Activated CD4-positive, alpha-beta T cell treated with anti-CD3 and anti-CD28 coated beads, Interleukin-2, amount 10 ng/mL, durations not matched to agents 24 days and 14 days (primary cell): ENCODE results near the gene HSPBP1. TPM values are rescaled to one million over a fixed set of nuclear protein-coding genes. Genes with fewer than 3 reads are reported as not detected.

ENCODE experiments used
- DNase-seq: peaks from one replicate; pipeline ENCODE4 v3.0.0; 2022
- H3K27ac Mint-ChIP-seq: one replicate; pipeline ENCODE4 v1.8.0; 2022; ENCODE audit warnings: mild to moderate bottlenecking, mixed read lengths
- H3K27me3 Mint-ChIP-seq: one replicate; pipeline ENCODE4 v1.8.0; 2022; ENCODE audit warnings: mixed read lengths
- H3K36me3 Mint-ChIP-seq: one replicate; pipeline ENCODE4 v1.8.0; 2022; ENCODE audit warnings: low read depth, mild to moderate bottlenecking, mixed read lengths
- H3K4me1 Mint-ChIP-seq: one replicate; pipeline ENCODE4 v1.8.0; 2021; ENCODE audit warnings: mixed read lengths
- H3K4me3 Mint-ChIP-seq: one replicate; pipeline ENCODE4 v1.8.0; 2022; ENCODE audit warnings: mild to moderate bottlenecking, moderate library complexity, mixed read lengths
- H3K9me3 Mint-ChIP-seq: one replicate; pipeline ENCODE4 v1.8.0; 2021; ENCODE audit warnings: mixed read lengths
- intact Hi-C: fragments of 100-400 bp; cut with micrococcal nuclease; formaldehyde crosslinking; loops from one replicate; pipeline ENCODE4 v1.15.1; 2023
- total RNA-seq: library from RNA; stranded (reverse); gene quantifications from 2 replicates; pipeline ENCODE4 v1.2.3, GENCODE V29; 2022

Gene HSPBP1
- total RNA-seq, 1 donor from 2014 or later = 63.9 TPM

GRCh38 chr19:55311797-55312196 is 31.9 kb upstream of the HSPBP1 start:
- Mint-ChIP-seq H3K9me3 (no peaks in the 10 kb centered on the region), H3K27me3 (no peaks in the 10 kb centered on the region), H3K4me1 (peaks cover 2% of the 10 kb centered on the region), H3K36me3 (no peaks in the 10 kb centered on the region), H3K27ac (no peak overlapping the region), H3K4me3 (no peak overlapping the region)
- no peak for DNase-seq
- intact Hi-C loops = no loop called here

DNA sequence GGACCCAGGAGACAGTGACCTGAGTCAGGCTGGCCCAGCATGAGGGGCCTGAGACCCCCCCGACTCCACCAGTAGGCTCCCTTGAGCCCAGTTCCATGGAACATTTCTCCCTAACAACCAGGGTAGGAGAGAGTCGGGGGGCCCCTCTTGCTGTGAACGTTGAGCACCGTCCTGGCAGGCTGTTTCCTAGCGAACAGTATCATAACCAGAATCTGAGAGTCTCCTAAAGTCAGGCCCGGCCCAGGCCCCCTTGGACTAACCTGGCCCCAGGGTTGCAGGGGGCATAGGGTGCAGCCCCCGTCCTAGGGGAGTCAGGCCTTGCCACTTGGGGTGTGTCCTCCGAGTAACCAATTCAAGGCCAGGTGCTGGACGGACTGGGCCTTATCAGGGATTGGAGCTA is 31.5 kb upstream of the HSPBP1 start:
- H3K27ac Mint-ChIP-seq = no peak overlapping the region
- intact Hi-C loops = no loop called here
- DNase-seq = no peak
- H3K27me3 Mint-ChIP-seq = no peaks in the 10 kb centered on the region
- no peaks in the 10 kb centered on the region for H3K9me3 Mint-ChIP-seq
- H3K4me3 Mint-ChIP-seq = no peak overlapping the region
- H3K4me1 Mint-ChIP-seq = peaks cover 2% of the 10 kb centered on the region
- no peaks in the 10 kb centered on the region for H3K36me3 Mint-ChIP-seq

GRCh38 chr19:55310498-55310897 is 30.6 kb upstream of the HSPBP1 start:
- no peaks in the 10 kb centered on the region for H3K27me3 Mint-ChIP-seq
- H3K4me1 Mint-ChIP-seq = peaks cover 6% of the 10 kb centered on the region
- intact Hi-C loops = no loop called here
- no peaks in the 10 kb centered on the region for H3K9me3 Mint-ChIP-seq
- H3K36me3 Mint-ChIP-seq = peaks cover 1% of the 10 kb centered on the region
- H3K4me3 Mint-ChIP-seq = no peak overlapping the region
- no peak for DNase-seq
- no peak overlapping the region for H3K27ac Mint-ChIP-seq

DNA sequence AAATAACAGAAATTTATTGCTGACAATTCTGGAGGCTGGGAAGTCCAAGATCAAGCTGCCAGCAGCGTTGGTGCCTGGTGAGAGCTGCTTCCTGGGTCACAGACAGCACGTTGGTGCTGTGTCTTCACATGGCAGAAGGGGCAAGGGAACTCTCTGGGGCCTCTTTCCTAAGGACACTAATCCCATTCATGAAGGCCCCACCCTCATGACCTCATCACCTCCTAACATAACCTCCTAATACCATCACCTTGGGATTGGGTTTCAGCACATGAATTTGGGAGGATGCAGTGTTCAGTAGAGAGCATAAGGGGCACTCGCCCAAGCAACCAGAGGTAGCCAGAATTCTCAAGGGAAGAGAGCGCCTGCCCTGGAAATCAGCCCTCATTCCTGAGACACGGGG is 29.5 kb upstream of the HSPBP1 start:
- peaks cover 7% of the 10 kb centered on the region for H3K4me1 Mint-ChIP-seq
- DNase-seq = no peak
- no peaks in the 10 kb centered on the region for H3K27me3 Mint-ChIP-seq
- H3K36me3 Mint-ChIP-seq = peaks cover 4% of the 10 kb centered on the region
- no peak overlapping the region for H3K27ac Mint-ChIP-seq
- intact Hi-C loops = no loop called here
- H3K9me3 Mint-ChIP-seq = no peaks in the 10 kb centered on the region
- H3K4me3 Mint-ChIP-seq = no peak overlapping the region

DNA sequence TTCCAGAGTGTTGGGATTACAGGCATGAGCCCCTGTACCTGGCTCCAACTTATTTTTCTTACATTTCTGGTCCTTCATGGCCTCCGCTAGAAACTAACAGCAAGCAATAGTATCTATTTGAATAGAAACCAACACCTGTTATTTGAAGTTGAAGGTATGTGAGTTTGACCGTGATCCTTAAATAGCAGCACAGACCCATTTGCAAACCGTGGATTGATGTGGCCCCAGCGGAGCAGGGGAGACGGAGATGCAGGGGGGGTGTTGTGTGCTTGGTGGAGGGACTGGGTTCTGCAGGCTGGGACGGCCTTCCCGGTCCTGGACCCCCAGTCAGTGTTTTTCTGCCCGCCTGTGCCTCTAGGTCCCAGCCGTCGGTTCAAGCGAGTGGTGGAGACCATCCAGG is 28.4 kb upstream of the HSPBP1 start:
- intact Hi-C loops = no loop called here
- Mint-ChIP-seq H3K9me3 (no peaks in the 10 kb centered on the region), H3K27ac (no peak overlapping the region), H3K4me1 (peaks cover 7% of the 10 kb centered on the region), H3K36me3 (peaks cover 4% of the 10 kb centered on the region), H3K4me3 (no peak overlapping the region), H3K27me3 (no peaks in the 10 kb centered on the region)
- no peak for DNase-seq

GRCh38 chr19:55306712-55307111 is 26.8 kb upstream of the HSPBP1 start:
- intact Hi-C loops = no loop called here
- no peaks in the 10 kb centered on the region for H3K9me3 Mint-ChIP-seq
- no peak overlapping the region for H3K4me3 Mint-ChIP-seq
- no peak overlapping the region for H3K27ac Mint-ChIP-seq
- peaks cover 4% of the 10 kb centered on the region for H3K36me3 Mint-ChIP-seq
- peaks cover 12% of the 10 kb centered on the region for H3K4me1 Mint-ChIP-seq
- no peaks in the 10 kb centered on the region for H3K27me3 Mint-ChIP-seq
- no peak for DNase-seq

DNA sequence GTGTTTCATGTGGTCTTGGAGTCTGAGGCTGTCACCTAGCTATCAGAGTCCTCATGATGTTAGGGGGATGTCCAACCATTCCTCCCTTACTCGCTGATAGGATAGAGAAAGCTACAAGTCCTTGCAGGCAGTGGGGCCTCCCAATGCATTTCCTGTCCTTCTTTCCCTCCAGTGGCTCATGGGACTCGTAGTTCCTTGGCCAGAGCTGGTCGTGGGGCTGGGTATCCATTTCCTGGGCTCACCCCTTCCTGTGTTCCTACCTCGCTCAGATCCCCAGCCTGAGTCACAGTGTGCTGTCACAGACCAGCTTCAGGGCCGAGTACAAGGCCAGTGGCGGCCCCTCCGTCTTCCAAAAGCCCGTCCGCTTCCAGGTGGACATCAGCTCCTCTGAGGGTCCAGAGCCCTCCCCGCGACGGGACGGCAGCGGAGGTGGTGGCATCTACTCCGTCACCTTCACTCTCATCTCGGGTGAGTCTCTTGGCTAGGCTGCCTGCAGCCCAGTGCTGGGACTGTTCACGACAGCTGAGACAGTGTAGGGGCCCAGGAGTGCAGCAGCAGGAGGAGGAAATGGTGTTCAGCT is 26.2 kb upstream of the HSPBP1 start:
- no peaks in the 10 kb centered on the region for H3K9me3 Mint-ChIP-seq
- H3K4me3 Mint-ChIP-seq = no peak overlapping the region
- intact Hi-C loops = no loop called here
- peaks cover 16% of the 10 kb centered on the region for H3K4me1 Mint-ChIP-seq
- no peaks in the 10 kb centered on the region for H3K27me3 Mint-ChIP-seq
- H3K27ac Mint-ChIP-seq = no peak overlapping the region
- H3K36me3 Mint-ChIP-seq = peaks cover 4% of the 10 kb centered on the region
- no peak for DNase-seq

GRCh38 chr19:55305491-55305890 is 25.6 kb upstream of the HSPBP1 start:
- DNase-seq = peak; percentile 86
- H3K4me3 Mint-ChIP-seq = no peak overlapping the region
- H3K9me3 Mint-ChIP-seq = no peaks in the 10 kb centered on the region
- H3K4me1 Mint-ChIP-seq = peaks cover 16% of the 10 kb centered on the region
- peak overlapping the region; percentile 8 for H3K27ac Mint-ChIP-seq
- intact Hi-C loops = no loop called here
- peaks cover 4% of the 10 kb centered on the region for H3K36me3 Mint-ChIP-seq
- H3K27me3 Mint-ChIP-seq = no peaks in the 10 kb centered on the region

DNA sequence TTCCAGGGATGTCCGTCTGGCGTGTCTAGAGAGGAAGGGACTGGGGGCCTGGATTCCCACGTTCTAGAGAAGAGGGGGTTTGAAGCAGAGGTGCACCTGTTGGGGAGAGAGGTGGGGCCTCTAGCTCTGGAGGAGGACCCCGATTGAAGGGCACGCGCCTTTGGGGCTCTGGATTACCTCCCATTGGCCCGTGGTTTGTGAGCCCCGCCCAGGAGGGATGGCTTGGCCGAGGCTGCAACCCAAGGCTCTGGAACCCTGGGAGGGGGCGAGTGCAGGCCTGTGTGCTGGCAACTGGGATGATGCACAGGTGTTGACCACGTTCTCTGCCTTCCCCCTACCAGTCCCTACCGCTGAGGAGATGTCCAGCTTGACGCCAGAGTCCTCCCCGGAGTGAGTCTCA is 25.1 kb upstream of the HSPBP1 start:
- Mint-ChIP-seq H3K4me3 (no peak overlapping the region), H3K4me1 (peaks cover 16% of the 10 kb centered on the region), H3K27me3 (no peaks in the 10 kb centered on the region), H3K27ac (no peak overlapping the region), H3K9me3 (no peaks in the 10 kb centered on the region), H3K36me3 (peaks cover 4% of the 10 kb centered on the region)
- intact Hi-C loops = loop anchor here (5.0 kb wide), 2 partner anchors 102 to 197 kb away; partner anchors contain the start of gene UBE2S
- no peak for DNase-seq

- H3K9me3 Mint-ChIP-seq = no peaks in the 10 kb centered on the region
- H3K4me1 Mint-ChIP-seq = peaks cover 16% of the 10 kb centered on the region
- peaks cover 4% of the 10 kb centered on the region for H3K36me3 Mint-ChIP-seq
- no peaks in the 10 kb centered on the region for H3K27me3 Mint-ChIP-seq
- no peak overlapping the region for H3K4me3 Mint-ChIP-seq
- no peak overlapping the region for H3K27ac Mint-ChIP-seq
- peak; percentile 75 for DNase-seq
- intact Hi-C loops = loop anchor here (5.0 kb wide), 2 partner anchors 103 to 198 kb away; partner anchors contain the start of gene UBE2S
These were observed 24.5 kb upstream of the HSPBP1 start for GRCh38 chr19:55304279-55304978.

- Mint-ChIP-seq H3K27me3 (no peaks in the 10 kb centered on the region), H3K4me3 (no peak overlapping the region), H3K4me1 (peaks cover 16% of the 10 kb centered on the region), H3K9me3 (no peaks in the 10 kb centered on the region), H3K27ac (no peak overlapping the region), H3K36me3 (peaks cover 4% of the 10 kb centered on the region)
- intact Hi-C loops = loop anchor here (2.0 to 5.0 kb wide), 3 partner anchors 81 to 199 kb away; partner anchors contain the start of genes RPL28, TMEM238 and UBE2S
- no peak for DNase-seq
These were observed 23.6 kb upstream of the HSPBP1 start for GRCh38 chr19:55303477-55303876.

DNA sequence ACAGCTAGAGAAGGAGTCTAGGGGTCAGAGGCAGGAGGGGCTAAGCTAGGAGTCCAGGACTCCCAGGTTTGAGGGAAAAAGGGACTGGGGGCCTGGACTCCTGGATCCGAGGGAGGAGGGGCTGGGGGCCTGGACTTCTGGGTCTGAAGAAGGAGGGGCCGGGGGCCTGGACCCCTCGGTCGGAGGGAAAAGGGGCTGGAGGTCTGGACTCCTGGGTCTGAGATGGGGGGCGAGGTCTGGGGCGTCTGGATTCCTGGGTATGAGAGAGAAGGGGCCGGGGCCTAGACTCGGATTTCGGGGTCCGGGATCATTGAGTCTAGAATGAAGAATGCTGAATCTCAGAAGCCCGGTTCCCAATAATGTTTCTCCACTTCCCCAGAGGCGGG is 22.4 kb upstream of the HSPBP1 start:
- DNase-seq = no peak
- Mint-ChIP-seq H3K4me3 (peak overlapping the region; percentile 95), H3K9me3 (no peaks in the 10 kb centered on the region), H3K27ac (peak overlapping the region; percentile 95), H3K27me3 (no peaks in the 10 kb centered on the region), H3K4me1 (peaks cover 16% of the 10 kb centered on the region), H3K36me3 (peaks cover 4% of the 10 kb centered on the region)
- intact Hi-C loops = loop anchor here (1.0 to 5.0 kb wide), 4 partner anchors 37 to 200 kb away; partner anchors contain the start of genes KMT5C, RPL28, TMEM238 and UBE2S

- Mint-ChIP-seq H3K27ac (peak overlapping the region; percentile 95), H3K27me3 (no peaks in the 10 kb centered on the region), H3K36me3 (peaks cover 4% of the 10 kb centered on the region), H3K4me3 (peak overlapping the region; percentile 95), H3K4me1 (peaks cover 16% of the 10 kb centered on the region), H3K9me3 (no peaks in the 10 kb centered on the region)
- peak; percentile 99 for DNase-seq
- intact Hi-C loops = loop anchor here (1.0 to 5.0 kb wide), 4 partner anchors 38 to 201 kb away; partner anchors contain the start of genes KMT5C, RPL28, TMEM238 and UBE2S
These were observed 21.8 kb upstream of the HSPBP1 start for GRCh38 chr19:55301459-55302317.
